GM06990 (cell line): ENCODE data around the gene PKIG.

ENCODE experiments used
- DNase-seq: peaks from one replicate; pipeline ENCODE4 v3.0.0-alpha.2; 2011; ENCODE audit not compliant: insufficient read length; ENCODE audit errors: extremely low read depth
- H3K27me3 ChIP-seq: replicated peaks from 2 replicates; pipeline ENCODE4 v1.6.0; 2011; ENCODE audit warnings: low read length; ENCODE audit not compliant: control insufficient read depth, insufficient read depth
- H3K36me3 ChIP-seq: 2 replicates; pipeline ENCODE4 v1.5.1; 2011; ENCODE audit warnings: low read length; ENCODE audit not compliant: control insufficient read depth, insufficient read depth
- H3K4me3 ChIP-seq: replicated peaks from 2 replicates; pipeline ENCODE4 v1.5.1; 2011; ENCODE audit warnings: low read depth, mild to moderate bottlenecking, control low read depth, low read length
- CTCF ChIP-seq: IDR thresholded peaks from 2 replicates; pipeline ENCODE4 v1.5.1; 2011; ENCODE audit warnings: low read length, control low read depth, mild to moderate bottlenecking, inconsistent platforms; ENCODE audit not compliant: insufficient read depth, poor library complexity, severe bottlenecking

Gene PKIG

DNA sequence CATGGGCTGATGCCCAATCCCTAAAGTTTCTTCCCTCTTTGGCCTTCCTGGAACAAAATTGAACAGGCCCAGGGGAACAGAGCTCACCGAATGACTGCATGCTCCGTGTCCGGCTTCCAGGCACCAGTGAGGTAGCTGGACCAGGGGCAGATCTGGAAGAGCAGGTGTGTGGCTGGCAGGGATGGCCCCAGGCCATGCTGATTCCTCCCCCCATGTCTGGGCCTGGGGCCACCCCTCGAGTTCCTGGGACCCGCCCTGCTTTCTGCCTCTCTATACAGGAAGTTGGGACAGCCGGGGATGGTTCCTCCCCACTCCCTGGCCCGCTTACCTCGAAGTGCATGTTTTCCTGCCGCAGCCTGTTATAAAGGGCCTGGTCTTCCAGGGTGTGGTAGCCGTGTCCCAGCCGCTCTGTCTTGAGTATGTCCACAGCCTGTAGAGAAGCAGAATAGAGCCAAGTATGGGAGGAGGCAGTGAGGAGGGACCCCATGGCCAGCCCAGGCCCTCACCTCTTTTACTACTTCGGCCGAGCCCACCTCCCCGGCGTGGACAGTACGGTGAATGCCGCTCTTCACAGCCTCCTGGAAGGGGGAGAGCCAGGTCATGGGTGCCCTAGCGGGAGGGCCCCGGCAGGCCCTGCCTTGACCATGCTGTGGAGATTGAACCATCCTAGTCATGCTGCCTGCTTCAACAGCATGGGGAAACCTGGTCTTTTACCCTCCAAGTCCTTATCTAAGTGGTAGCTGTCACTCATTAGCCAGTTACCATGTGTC lies 40.3 kb downstream of the PKIG start:
- Histone ChIP-seq H3K27me3 (no peaks in the 10 kb centered on the region), H3K4me3 (no peak overlapping the region), H3K36me3 (peaks cover 63% of the 10 kb centered on the region)
- TF ChIP-seq CTCF = no peak
- DNase-seq = no peak

GRCh38 chr20:44624152-44624551 lies 41.8 kb downstream of the PKIG start:
- TF ChIP-seq CTCF = no peak
- peaks cover 62% of the 10 kb centered on the region for H3K36me3 ChIP-seq

GRCh38 chr20:44624743-44625271 lies 42.4 kb downstream of the PKIG start:
- Histone ChIP-seq H3K27me3 (no peaks in the 10 kb centered on the region), H3K4me3 (no peak overlapping the region), H3K36me3 (peaks cover 63% of the 10 kb centered on the region)
- no peak for TF ChIP-seq CTCF
- DNase-seq = no peak

More at GRCh38 chr20:44624152-44624551, 41.8 kb downstream of the PKIG start:
- DNase-seq = no peak
- Histone ChIP-seq H3K4me3 (no peak overlapping the region), H3K27me3 (no peaks in the 10 kb centered on the region)

GRCh38 chr20:44625361-44625760 lies 43.0 kb downstream of the PKIG start:
- no peak overlapping the region for H3K4me3 ChIP-seq
- H3K27me3 ChIP-seq = no peaks in the 10 kb centered on the region
- no peak for TF ChIP-seq CTCF
- no peak for DNase-seq
- peaks cover 58% of the 10 kb centered on the region for H3K36me3 ChIP-seq

- DNase-seq = no peak
- no peaks in the 10 kb centered on the region for H3K27me3 ChIP-seq
- no peak for TF ChIP-seq CTCF
- no peak overlapping the region for H3K4me3 ChIP-seq
- H3K36me3 ChIP-seq = peaks cover 53% of the 10 kb centered on the region
Measured at GRCh38 chr20:44626278-44626677, 43.9 kb downstream of the PKIG start.
